ENCODE data around the gene SSBP4. TPM values are rescaled to one million over a fixed set of nuclear protein-coding genes. Genes with fewer than 3 reads are reported as not detected.

Gene SSBP4
- total and polyA plus RNA-seq, 9 of the 15 experiments (the other 6 are each of a cell fraction or from before 2014, with no cell fraction given), result 1.1 to 189 (median 39.0) TPM

DNA sequence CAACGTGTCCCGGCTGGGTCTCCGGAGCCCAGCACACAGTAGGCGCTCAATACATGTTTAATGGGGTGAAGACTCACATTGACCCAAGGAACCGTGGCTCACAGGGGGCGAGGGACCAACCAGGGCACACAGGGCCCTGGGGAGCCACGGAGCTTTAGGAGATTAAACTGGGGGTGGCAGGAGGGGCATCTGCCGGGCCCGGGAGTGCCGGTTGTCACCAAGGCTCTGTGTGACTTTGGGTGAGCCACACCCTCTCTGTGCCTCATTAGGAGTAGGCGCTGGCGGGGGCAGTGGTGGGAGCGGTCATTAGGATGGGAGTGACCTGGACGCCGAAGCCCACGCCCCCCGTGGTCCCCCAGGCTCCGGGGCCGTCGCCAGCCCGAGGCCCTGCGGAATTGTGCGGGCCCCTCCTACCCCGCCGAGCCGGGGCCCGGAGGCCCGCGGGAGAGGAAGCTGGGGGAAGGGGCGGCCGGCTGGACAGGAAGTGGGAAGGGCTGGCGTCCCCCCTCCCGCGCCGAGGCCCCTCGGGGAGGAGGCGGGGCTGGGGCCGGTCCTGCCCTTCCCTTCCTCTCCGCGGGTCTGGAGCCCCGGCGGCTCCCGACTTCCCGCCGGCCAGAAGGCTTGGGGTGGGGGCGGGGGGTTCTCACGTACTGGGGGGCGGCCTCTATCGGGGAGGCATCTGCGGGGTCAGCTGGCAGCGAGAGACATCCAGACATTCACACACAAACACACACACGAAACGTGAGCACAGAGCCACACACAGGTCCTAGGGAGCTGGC is 1.8 kb upstream of the SSBP4 start (continued):
- TF ChIP-seq, protein P1, sequence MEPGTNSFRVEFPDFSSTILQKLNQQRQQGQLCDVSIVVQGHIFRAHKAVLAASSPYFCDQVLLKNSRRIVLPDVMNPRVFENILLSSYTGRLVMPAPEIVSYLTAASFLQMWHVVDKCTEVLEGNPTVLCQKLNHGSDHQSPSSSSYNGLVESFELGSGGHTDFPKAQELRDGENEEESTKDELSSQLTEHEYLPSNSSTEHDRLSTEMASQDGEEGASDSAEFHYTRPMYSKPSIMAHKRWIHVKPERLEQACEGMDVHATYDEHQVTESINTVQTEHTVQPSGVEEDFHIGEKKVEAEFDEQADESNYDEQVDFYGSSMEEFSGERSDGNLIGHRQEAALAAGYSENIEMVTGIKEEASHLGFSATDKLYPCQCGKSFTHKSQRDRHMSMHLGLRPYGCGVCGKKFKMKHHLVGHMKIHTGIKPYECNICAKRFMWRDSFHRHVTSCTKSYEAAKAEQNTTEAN (CRISPR knock-in tag; IDR thresholded peaks at IDR 0.05), result no peak
- TF ChIP-seq POLR2AphosphoS5 (IDR thresholded peaks at IDR 0.05; ENCODE audit: control insufficient read depth, insufficient read depth, low read depth, low read length) (no peak), CREB1 (IDR thresholded peaks at IDR 0.05) (no peak; the same call in 1 of the 2 replicates), CREB1 (CRISPR knock-in tag; IDR thresholded peaks at IDR 0.05) (no peak), NR3C1 (CRISPR knock-in tag; IDR thresholded peaks at IDR 0.05) (no peak), ZNF133 (CRISPR knock-in tag; IDR thresholded peaks at IDR 0.05) (no peak), TEAD4 (IDR thresholded peaks at IDR 0.05; ENCODE audit: low read length) (no peak), TEAD4 (CRISPR knock-in tag; IDR thresholded peaks at IDR 0.05; ENCODE audit: borderline replicate concordance) (no peak), NR4A1 (CRISPR knock-in tag; IDR thresholded peaks at IDR 0.05) (0 out of 2 replicates have a peak, but pooled peaks have one; percentile 24), NR4A1 (tag; IDR thresholded peaks at IDR 0.05) (peak; percentile 28; the same call in 1 of the 2 replicates), ZNF197 (CRISPR knock-in tag; IDR thresholded peaks at IDR 0.05; ENCODE audit: low read depth) (no peak), MXI1 (IDR thresholded peaks at IDR 0.05; ENCODE audit: low read depth, low read length) (no peak), ILF3 (IDR thresholded peaks at IDR 0.05; ENCODE audit: borderline replicate concordance) (no peak; the same call in 1 of the 2 replicates), CBFA2T2 (conservative IDR thresholded peaks at IDR 0.05) (no peak), ZNF583 (CRISPR knock-in tag; IDR thresholded peaks at IDR 0.05) (no peak)
- TF ChIP-seq, protein P2, sequence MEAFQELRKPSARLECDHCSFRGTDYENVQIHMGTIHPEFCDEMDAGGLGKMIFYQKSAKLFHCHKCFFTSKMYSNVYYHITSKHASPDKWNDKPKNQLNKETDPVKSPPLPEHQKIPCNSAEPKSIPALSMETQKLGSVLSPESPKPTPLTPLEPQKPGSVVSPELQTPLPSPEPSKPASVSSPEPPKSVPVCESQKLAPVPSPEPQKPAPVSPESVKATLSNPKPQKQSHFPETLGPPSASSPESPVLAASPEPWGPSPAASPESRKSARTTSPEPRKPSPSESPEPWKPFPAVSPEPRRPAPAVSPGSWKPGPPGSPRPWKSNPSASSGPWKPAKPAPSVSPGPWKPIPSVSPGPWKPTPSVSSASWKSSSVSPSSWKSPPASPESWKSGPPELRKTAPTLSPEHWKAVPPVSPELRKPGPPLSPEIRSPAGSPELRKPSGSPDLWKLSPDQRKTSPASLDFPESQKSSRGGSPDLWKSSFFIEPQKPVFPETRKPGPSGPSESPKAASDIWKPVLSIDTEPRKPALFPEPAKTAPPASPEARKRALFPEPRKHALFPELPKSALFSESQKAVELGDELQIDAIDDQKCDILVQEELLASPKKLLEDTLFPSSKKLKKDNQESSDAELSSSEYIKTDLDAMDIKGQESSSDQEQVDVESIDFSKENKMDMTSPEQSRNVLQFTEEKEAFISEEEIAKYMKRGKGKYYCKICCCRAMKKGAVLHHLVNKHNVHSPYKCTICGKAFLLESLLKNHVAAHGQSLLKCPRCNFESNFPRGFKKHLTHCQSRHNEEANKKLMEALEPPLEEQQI (IDR thresholded peaks at IDR 0.05), result no peak
- TF ChIP-seq, protein P3, sequence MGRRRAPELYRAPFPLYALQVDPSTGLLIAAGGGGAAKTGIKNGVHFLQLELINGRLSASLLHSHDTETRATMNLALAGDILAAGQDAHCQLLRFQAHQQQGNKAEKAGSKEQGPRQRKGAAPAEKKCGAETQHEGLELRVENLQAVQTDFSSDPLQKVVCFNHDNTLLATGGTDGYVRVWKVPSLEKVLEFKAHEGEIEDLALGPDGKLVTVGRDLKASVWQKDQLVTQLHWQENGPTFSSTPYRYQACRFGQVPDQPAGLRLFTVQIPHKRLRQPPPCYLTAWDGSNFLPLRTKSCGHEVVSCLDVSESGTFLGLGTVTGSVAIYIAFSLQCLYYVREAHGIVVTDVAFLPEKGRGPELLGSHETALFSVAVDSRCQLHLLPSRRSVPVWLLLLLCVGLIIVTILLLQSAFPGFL (CRISPR knock-in tag; IDR thresholded peaks at IDR 0.05), result no peak
- TF ChIP-seq, protein P4, sequence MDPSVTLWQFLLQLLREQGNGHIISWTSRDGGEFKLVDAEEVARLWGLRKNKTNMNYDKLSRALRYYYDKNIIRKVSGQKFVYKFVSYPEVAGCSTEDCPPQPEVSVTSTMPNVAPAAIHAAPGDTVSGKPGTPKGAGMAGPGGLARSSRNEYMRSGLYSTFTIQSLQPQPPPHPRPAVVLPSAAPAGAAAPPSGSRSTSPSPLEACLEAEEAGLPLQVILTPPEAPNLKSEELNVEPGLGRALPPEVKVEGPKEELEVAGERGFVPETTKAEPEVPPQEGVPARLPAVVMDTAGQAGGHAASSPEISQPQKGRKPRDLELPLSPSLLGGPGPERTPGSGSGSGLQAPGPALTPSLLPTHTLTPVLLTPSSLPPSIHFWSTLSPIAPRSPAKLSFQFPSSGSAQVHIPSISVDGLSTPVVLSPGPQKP (CRISPR knock-in tag; IDR thresholded peaks at IDR 0.05), result no peak

Data from K562 (cell line).